ENCODE results near the gene ZBTB7C. TPM values are rescaled to one million over a fixed set of nuclear protein-coding genes. Genes with fewer than 3 reads are reported as not detected.

ZBTB7C gene
- polyA plus RNA-seq, 1 donor (not counting 4 experiments of a cell fraction or from before 2014, with no cell fraction given), result 0.58 TPM

GRCh38 chr18:48394176-48394575, 15.0 kb downstream of the ZBTB7C start:
- Histone ChIP-seq H3K27me3 (ENCODE audit: control insufficient read depth, extremely low read depth, insufficient read depth, low read length) (peaks cover 6% of the 10 kb centered on the region), H3K4me3 (ENCODE audit: control insufficient read depth in 2 of 3, extremely low read depth in 1 of 3, insufficient read depth in 2 of 3, low read depth in 1 of 3, low read length in 3 of 3) (no peak overlapping the region), H3K4me1 (ENCODE audit: control insufficient read depth, extremely low read depth, insufficient read depth, low read length) (peaks cover 24% of the 10 kb centered on the region), H3K4me2 (ENCODE audit: control insufficient read depth, extremely low read depth, insufficient read depth, low read depth, low read length) (no peak overlapping the region), H3K27ac (ENCODE audit: control insufficient read depth, insufficient read depth, low read length) (no peak overlapping the region), H3K9me3 (ENCODE audit: control insufficient read depth, low read depth, low read length) (no peaks in the 10 kb centered on the region), H3K79me2 (ENCODE audit: control insufficient read depth, insufficient read depth, low read length) (no peaks in the 10 kb centered on the region), H2AFZ (ENCODE audit: control insufficient read depth, low read length) (no peak overlapping the region), H3K9ac (ENCODE audit: control insufficient read depth, extremely low read depth, insufficient read depth, low read length) (no peak overlapping the region), H3K9me1 (ENCODE audit: control insufficient read depth, extremely low read depth, insufficient read depth, low read length) (no peaks in the 10 kb centered on the region), H3K36me3 (ENCODE audit: control insufficient read depth in 2 of 2, extremely low read depth in 1 of 2, insufficient read depth in 2 of 2, low read length in 2 of 2) (no peaks in the 10 kb centered on the region), H4K20me1 (ENCODE audit: control insufficient read depth, extremely low read depth, insufficient read depth, low read length) (no peaks in the 10 kb centered on the region)
- DNase-seq (ENCODE audit: low read depth, low spot score), result no peak
- no peak for TF ChIP-seq CTCF (optimal IDR thresholded peaks at IDR 0.05 in 1 of 3, IDR thresholded peaks at IDR 0.05 in 1 of 3, conservative IDR thresholded peaks at IDR 0.05 in 1 of 3; ENCODE audit: extremely low read depth in 1 of 3, insufficient read depth in 2 of 3, low read length in 3 of 3)
- no peak for TF ChIP-seq EZH2 (IDR thresholded peaks at IDR 0.05; ENCODE audit: low read length)
- dilution Hi-C loops (cut with MboI; ENCODE audit: extremely low pct_ligation_motif_present, low sequenced_read_pairs), result loop anchor here (10.0 kb wide), 1 partner anchor 59 kb away; no protein-coding TSS in a partner anchor
- no peak for FAIRE-seq

- Histone ChIP-seq H3K9me3 (ENCODE audit: control insufficient read depth, low read depth, low read length) (no peaks in the 10 kb centered on the region), H3K4me1 (ENCODE audit: control insufficient read depth, extremely low read depth, insufficient read depth, low read length) (peaks cover 28% of the 10 kb centered on the region), H4K20me1 (ENCODE audit: control insufficient read depth, extremely low read depth, insufficient read depth, low read length) (no peaks in the 10 kb centered on the region), H3K79me2 (ENCODE audit: control insufficient read depth, insufficient read depth, low read length) (no peaks in the 10 kb centered on the region), H3K9me1 (ENCODE audit: control insufficient read depth, extremely low read depth, insufficient read depth, low read length) (no peaks in the 10 kb centered on the region), H3K27ac (ENCODE audit: control insufficient read depth, insufficient read depth, low read length) (peak overlapping the region; percentile 50), H3K27me3 (ENCODE audit: control insufficient read depth, extremely low read depth, insufficient read depth, low read length) (peaks cover 6% of the 10 kb centered on the region), H3K4me2 (ENCODE audit: control insufficient read depth, extremely low read depth, insufficient read depth, low read depth, low read length) (peak overlapping the region; percentile 65), H3K36me3 (ENCODE audit: control insufficient read depth in 2 of 2, extremely low read depth in 1 of 2, insufficient read depth in 2 of 2, low read length in 2 of 2) (no peaks in the 10 kb centered on the region), H2AFZ (ENCODE audit: control insufficient read depth, low read length) (peak overlapping the region; percentile 64), H3K4me3 (ENCODE audit: control insufficient read depth in 2 of 3, extremely low read depth in 1 of 3, insufficient read depth in 2 of 3, low read depth in 1 of 3, low read length in 3 of 3) (peak overlapping the region in 1 of 3 experiments; percentile 9), H3K9ac (ENCODE audit: control insufficient read depth, extremely low read depth, insufficient read depth, low read length) (peak overlapping the region; percentile 28)
- dilution Hi-C loops (cut with MboI; ENCODE audit: extremely low pct_ligation_motif_present, low sequenced_read_pairs), result loop anchor here (10.0 kb wide), 1 partner anchor 59 kb away; no protein-coding TSS in a partner anchor
- no peak for DNase-seq (ENCODE audit: low read depth, low spot score)
- FAIRE-seq, result no peak
- TF ChIP-seq CTCF (optimal IDR thresholded peaks at IDR 0.05 in 1 of 3, IDR thresholded peaks at IDR 0.05 in 1 of 3, conservative IDR thresholded peaks at IDR 0.05 in 1 of 3; ENCODE audit: extremely low read depth in 1 of 3, insufficient read depth in 2 of 3, low read length in 3 of 3) (no peak), EZH2 (IDR thresholded peaks at IDR 0.05; ENCODE audit: low read length) (no peak)
Measured at GRCh38 chr18:48393776-48394175, 15.4 kb downstream of the ZBTB7C start.
